ENCODE measurements around the gene SLC39A11.

DNA sequence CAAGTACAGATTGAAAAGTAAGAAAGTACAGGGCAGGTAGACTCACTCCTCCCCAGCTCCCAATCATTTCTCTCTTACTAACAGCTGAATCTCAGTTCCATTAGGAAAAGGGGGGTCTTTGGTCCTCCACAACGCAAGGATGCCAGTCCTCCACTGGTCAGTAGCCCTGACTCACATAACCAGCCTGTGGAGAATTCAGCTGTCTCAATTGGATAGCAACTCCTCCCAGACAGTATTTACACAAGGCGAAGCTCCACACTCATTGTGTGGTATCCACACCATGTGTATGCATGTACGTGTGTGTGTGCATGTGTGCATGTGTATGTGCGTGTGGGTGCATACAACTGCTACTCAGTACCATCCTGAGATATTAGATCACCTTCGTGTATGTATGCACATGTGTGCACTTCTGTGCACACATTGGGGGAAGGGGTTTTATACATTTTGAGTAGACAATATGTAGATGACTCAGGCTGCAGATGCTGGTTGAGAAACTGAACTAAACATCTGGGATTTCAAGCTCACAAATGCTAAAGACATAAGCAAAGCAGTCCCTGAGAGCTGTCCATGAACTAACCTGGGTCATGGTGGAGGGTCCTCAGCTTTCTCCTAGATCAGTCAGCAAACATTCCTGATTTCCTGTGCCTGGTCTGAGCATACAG lies 240.1 kb downstream of the SLC39A11 start:
- TF ChIP-seq, protein P1, sequence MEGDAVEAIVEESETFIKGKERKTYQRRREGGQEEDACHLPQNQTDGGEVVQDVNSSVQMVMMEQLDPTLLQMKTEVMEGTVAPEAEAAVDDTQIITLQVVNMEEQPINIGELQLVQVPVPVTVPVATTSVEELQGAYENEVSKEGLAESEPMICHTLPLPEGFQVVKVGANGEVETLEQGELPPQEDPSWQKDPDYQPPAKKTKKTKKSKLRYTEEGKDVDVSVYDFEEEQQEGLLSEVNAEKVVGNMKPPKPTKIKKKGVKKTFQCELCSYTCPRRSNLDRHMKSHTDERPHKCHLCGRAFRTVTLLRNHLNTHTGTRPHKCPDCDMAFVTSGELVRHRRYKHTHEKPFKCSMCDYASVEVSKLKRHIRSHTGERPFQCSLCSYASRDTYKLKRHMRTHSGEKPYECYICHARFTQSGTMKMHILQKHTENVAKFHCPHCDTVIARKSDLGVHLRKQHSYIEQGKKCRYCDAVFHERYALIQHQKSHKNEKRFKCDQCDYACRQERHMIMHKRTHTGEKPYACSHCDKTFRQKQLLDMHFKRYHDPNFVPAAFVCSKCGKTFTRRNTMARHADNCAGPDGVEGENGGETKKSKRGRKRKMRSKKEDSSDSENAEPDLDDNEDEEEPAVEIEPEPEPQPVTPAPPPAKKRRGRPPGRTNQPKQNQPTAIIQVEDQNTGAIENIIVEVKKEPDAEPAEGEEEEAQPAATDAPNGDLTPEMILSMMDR (IDR thresholded peaks at IDR 0.05; ENCODE audit: insufficient read depth, low read length), result no peak
- TF ChIP-seq POLR2AphosphoS5 (IDR thresholded peaks at IDR 0.05; ENCODE audit: low read depth) (no peak), SPI1 (IDR thresholded peaks at IDR 0.05; ENCODE audit: borderline replicate concordance, low read depth) (no peak), GABPA (IDR thresholded peaks at IDR 0.05; ENCODE audit: low read depth) (no peak)
- TF ChIP-seq, protein P2, sequence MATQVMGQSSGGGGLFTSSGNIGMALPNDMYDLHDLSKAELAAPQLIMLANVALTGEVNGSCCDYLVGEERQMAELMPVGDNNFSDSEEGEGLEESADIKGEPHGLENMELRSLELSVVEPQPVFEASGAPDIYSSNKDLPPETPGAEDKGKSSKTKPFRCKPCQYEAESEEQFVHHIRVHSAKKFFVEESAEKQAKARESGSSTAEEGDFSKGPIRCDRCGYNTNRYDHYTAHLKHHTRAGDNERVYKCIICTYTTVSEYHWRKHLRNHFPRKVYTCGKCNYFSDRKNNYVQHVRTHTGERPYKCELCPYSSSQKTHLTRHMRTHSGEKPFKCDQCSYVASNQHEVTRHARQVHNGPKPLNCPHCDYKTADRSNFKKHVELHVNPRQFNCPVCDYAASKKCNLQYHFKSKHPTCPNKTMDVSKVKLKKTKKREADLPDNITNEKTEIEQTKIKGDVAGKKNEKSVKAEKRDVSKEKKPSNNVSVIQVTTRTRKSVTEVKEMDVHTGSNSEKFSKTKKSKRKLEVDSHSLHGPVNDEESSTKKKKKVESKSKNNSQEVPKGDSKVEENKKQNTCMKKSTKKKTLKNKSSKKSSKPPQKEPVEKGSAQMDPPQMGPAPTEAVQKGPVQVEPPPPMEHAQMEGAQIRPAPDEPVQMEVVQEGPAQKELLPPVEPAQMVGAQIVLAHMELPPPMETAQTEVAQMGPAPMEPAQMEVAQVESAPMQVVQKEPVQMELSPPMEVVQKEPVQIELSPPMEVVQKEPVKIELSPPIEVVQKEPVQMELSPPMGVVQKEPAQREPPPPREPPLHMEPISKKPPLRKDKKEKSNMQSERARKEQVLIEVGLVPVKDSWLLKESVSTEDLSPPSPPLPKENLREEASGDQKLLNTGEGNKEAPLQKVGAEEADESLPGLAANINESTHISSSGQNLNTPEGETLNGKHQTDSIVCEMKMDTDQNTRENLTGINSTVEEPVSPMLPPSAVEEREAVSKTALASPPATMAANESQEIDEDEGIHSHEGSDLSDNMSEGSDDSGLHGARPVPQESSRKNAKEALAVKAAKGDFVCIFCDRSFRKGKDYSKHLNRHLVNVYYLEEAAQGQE (IDR thresholded peaks at IDR 0.05; ENCODE audit: insufficient replicate concordance, low read depth), result no peak

All from HL-60 (cell line).